ENCODE results near the gene ERC1.
A peak's percentile ranks its signal among the peaks of the same experiment; 100 is the strongest.

ERC1 gene

DNA sequence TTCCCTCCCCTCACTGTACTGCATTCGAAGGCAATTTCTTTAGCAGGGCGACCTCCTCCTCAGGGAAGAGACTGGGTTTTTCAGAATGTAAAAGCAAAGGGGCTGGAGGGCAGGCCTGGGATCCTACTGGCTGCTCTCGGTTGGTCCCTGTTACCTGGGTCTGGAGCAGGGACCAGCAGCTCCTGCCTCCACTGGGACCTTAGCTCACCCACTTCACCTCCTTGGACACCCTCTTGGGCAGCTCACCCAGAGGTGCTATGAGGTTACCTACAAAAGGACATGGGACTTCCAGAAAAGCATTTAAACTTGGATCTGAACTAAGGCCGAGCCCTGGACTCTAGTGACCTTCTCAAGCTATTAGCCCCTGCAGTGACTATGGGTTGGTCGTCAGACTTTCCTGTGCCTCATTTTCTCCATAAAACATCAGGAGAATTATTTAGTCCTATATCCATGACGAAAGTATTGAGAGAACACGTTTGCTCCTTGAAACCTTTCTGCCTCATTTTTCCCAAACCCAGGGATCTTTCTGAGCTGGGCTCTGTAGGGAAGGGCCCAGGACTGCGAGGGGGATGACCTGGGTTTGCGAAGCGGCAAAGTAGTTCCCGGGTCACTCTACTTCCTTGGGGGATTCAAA is 538.3 kb downstream of the ERC1 start:
- DNase-seq, result no peak

GRCh38 chr12:1529862-1530591 is 539.0 kb downstream of the ERC1 start:
- peak; percentile 29 for DNase-seq

- DNase-seq, result peak; percentile 7
These were observed 539.6 kb downstream of the ERC1 start for GRCh38 chr12:1530592-1531152.

DNA sequence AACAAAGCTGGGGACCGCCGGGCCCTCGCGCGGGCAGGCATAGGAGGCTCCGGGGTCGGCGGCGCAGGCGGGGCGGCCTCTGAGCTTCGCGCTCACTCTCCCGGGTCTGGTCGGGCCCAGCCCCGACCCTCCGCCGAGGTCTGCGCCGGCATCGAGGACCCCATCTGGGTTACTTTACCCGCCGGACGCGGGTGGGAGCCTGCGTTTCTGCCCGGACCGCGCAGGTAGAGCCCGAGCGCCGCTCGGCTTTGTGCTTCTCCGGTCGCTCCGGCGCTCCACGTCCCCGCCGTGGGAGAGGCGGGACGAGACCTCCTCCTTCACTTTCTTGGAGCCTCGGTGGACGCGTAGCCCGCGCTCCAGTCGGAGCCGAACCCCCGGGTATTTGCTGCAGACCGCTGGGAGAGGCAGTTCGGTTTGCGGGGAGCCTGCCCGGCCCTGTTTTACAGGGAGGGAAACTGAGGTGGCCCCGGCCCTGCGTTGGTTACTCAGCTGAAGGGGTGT is 540.2 kb downstream of the ERC1 start:
- DNase-seq, result peak; percentile 19

DNA sequence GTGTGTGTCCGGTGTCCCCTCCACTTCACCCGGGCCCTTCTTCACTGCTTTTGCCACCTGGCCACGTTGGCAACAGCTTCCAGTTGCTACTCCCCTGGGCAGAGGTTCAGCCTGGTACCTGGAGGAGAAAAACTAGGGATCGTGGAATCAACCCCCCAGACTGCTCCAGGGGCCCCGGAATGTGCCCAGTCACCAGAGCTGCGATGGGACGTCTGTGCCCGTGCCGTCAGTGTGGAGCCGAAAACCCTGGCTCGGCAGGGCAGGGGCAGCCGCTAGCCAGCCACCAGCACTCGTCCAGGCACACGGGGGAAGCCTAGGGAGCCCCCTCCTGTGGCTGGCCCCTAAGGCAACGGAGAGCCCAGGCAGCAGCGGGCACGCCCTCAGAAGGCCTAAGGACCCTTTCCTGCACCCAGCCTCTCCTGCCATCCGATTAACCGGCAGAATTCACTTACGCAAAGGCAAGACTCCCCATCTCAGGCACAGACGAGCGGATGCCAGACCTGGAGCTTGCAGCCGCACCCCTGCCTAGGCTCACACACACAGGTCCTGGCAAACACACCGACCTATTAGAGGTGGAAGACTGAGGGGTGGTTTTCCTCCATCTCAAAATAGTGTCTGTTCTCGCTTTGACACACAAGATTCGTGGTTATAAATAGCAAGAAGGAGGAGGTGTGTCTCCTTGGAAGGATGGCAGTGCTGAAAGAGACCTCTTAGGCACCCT is 540.8 kb downstream of the ERC1 start:
- DNase-seq, result peak; percentile 8

DNA sequence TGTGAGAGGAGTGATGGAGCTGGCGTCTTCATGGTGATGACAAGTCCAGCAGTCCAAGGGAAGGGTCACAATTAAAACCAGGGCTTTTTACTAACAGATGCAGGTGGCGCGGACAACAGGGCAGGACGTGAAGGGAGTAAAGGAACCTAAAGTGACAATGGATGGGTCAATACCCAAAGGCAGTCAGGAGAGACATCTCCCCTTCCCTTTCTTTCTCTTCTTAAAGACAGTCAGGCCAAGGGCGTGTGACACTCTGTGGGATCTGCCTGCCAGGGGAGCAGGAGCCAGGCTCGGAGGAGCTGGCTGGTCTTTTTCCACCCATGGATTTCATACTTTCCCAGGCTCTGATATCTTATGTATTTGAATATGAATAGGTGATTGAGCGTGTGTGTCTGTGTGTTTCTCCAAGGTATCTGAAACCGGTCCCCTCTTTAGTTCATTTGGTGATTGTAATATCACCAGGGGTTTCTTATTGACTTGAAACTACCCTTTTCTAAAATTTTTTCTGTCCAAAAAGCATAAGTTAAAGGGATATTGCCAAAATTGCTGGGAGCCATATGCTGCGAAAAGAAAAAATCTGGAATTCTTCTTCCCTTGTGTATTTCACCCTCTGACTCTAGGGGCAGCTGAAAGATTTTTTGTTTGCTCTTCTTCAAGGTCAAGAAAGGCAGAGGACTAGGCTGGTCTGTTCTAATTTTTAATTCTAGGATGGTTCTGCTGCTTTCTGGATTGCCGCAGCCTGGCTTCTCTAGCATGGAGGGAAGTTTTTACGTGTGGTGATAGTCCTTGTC is 541.5 kb downstream of the ERC1 start:
- DNase-seq, result no peak

DNA sequence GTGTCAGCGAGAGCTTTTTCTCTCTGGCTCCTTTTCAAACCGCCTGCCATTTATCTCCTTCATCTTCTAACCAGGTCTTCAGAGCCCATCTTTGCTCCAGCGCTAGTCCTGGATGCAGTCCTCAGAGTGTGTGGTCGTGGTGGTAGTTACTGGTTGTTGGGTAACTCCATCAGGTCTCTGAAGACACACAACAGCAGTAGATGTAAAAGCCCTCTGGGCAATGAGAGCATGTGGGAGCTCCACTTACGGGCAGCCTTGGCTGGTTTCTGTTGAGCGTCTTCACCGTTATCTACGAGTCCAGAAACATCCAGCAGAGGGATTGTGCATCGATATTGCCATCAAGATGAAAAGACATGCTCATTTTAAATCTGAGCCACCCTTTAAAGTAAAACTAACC is 542.2 kb downstream of the ERC1 start:
- DNase-seq, result peak; percentile 27

DNA sequence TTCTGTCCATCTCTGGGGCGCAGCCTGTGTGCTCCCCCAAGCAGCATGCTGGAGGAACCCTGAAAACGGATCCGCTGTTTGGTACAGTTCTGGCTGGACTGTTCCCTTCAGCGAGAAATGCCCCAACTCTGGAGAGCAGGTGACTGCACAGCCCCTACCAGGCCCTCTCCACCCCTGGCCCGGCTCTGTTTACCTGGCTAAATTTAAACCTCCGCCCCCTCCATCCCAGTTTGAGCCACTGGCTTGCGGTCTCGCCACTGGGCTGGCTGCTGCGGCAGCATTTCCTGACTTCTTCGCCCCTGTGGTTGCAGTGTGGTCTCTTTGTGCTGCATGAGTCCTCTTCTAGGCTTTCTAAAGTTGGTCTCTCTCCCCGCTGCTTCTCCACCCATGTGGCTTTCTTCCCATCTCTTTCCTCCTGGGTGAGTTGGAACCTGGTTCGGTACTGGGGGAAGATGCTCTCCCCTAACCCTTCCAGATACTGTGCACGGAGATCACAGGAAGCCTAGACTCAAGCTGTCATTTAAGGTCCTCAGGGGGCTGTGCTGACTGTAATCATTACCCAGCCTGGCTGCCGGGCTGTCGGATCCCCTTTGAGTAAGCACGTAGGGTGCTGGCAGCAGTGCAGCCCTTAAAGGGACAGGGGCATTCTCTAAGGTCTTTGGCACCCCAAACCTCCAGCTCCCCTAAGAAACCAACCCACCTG is 542.7 kb downstream of the ERC1 start:
- peak; percentile 50 for DNase-seq

GRCh38 chr12:1534748-1535147 is 543.7 kb downstream of the ERC1 start:
- DNase-seq, result no peak

- DNase-seq, result no peak
These were observed 545.8 kb downstream of the ERC1 start for GRCh38 chr12:1536817-1537216.

GRCh38 chr12:1539135-1539534 is 548.1 kb downstream of the ERC1 start:
- no peak for DNase-seq

- no peak for DNase-seq
These were observed 549.7 kb downstream of the ERC1 start for GRCh38 chr12:1540690-1541089.

- DNase-seq, result no peak
These were observed 551.6 kb downstream of the ERC1 start for GRCh38 chr12:1542599-1542998.

- no peak for DNase-seq
These were observed 554.1 kb downstream of the ERC1 start for GRCh38 chr12:1544996-1545700.

All from CD4-positive, alpha-beta T cell treated with Interleukin-17A for 4 hours (primary cell).